Activated CD4-positive, alpha-beta T cell treated with anti-CD3 and anti-CD28 coated beads, Interleukin-2, amount 10 ng/mL, durations not matched to agents 7 days and 5 days (primary cell): ENCODE results near the gene TRIM39. TPM values are rescaled to one million over a fixed set of nuclear protein-coding genes. Genes with fewer than 3 reads are reported as not detected.

Experiments used
- CTCF ChIA-PET: fragments of 350-600 bp; sonication (Branson Sonifier 250); formaldehyde crosslinking; loops from one replicate; lab custom pipeline; 2021; ENCODE audit warnings: antibody characterized with exemption; lab: Charles Lee
- POLR2A ChIA-PET: fragments of 350-600 bp; sonication (Branson Sonifier 250); formaldehyde crosslinking; loops from one replicate; lab custom pipeline; 2021; ENCODE audit warnings: antibody characterized with exemption; lab: Charles Lee
- DNase-seq: peaks from one replicate; pipeline ENCODE4 v3.0.0-alpha.2; 2020
- H3K27ac Mint-ChIP-seq: one replicate; pipeline ENCODE4 v1.8.0; 2021; ENCODE audit warnings: mild to moderate bottlenecking, moderate library complexity, mixed read lengths
- H3K27me3 Mint-ChIP-seq: one replicate; pipeline ENCODE4 v1.8.0; 2021; ENCODE audit warnings: mixed read lengths
- H3K36me3 Mint-ChIP-seq: one replicate; pipeline ENCODE4 v1.8.0; 2021; ENCODE audit warnings: low read depth, mixed read lengths
- H3K4me1 Mint-ChIP-seq: one replicate; pipeline ENCODE4 v1.8.0; 2021; ENCODE audit warnings: mixed read lengths
- H3K4me3 Mint-ChIP-seq: one replicate; pipeline ENCODE4 v1.8.0; 2021; ENCODE audit warnings: mild to moderate bottlenecking, moderate library complexity, mixed read lengths
- H3K9me3 Mint-ChIP-seq: one replicate; pipeline ENCODE4 v1.8.0; 2021; ENCODE audit warnings: mixed read lengths
- total RNA-seq, 2 experiments: library from RNA; stranded (reverse); gene quantifications; one replicate each; pipeline ENCODE4 v1.2.3, GENCODE V29; 2021

TRIM39 gene
- total RNA-seq, 2 experiments from 2014 or later = 13.0 to 15.4 TPM

DNA sequence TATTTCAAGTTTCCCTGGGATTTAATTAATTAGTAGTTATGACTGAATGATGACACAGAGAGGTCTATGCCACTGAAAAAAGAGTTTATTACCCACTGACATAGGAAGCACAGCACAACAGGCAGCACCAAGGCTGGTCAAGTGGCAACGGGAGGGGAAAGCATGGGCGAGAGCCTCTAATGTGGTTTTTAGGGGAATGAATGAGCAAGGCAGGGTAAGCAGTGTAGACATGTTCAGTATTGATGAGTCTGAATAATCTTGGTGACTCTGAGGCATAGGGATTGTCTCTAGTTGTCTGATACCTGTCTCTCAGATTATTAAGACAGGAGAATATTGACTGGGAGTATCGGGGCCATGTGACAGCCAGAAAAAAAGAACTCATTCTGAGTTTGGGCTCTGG is 64.5 kb downstream of the TRIM39 start:
- CTCF ChIA-PET = no interaction called here
- no peak overlapping the region for H3K27ac Mint-ChIP-seq
- no peaks in the 10 kb centered on the region for H3K36me3 Mint-ChIP-seq
- H3K4me3 Mint-ChIP-seq = no peak overlapping the region
- H3K4me1 Mint-ChIP-seq = no peaks in the 10 kb centered on the region
- H3K27me3 Mint-ChIP-seq = peaks cover 75% of the 10 kb centered on the region
- POLR2A ChIA-PET = no interaction called here
- no peaks in the 10 kb centered on the region for H3K9me3 Mint-ChIP-seq
- no peak for DNase-seq

Other genes starting within 250 kb of the TRIM39 start
- not detected for gene TRIM31, start 213.8 kb upstream of the TRIM39 start, total RNA-seq
- gene TRIM40, start 190.8 kb upstream of the TRIM39 start, total RNA-seq = not detected
- gene TRIM10, start 165.7 kb upstream of the TRIM39 start, total RNA-seq = not detected
- not detected for gene TRIM15, start 163.4 kb upstream of the TRIM39 start, total RNA-seq
- gene TRIM26, start 113.5 kb upstream of the TRIM39 start, total RNA-seq = 10 to 100 TPM; 84.6 to 88.3 TPM
- gene RPP21, start 18.2 kb downstream of the TRIM39 start, total RNA-seq = 10 to 100 TPM; 37.5 to 42.7 TPM
- 100 to 1,000 TPM; 706 to 753 TPM for gene HLA-E, start 162.6 kb downstream of the TRIM39 start, total RNA-seq
- 10 to 100 TPM; 51.5 to 59.9 TPM for gene GNL1, start 229.6 kb downstream of the TRIM39 start, total RNA-seq
- gene PRR3, start 230.4 kb downstream of the TRIM39 start, total RNA-seq = 10 to 100 TPM; 16.0 to 22.2 TPM
- gene ABCF1, start 244.5 kb downstream of the TRIM39 start, total RNA-seq = 10 to 100 TPM; 72.2 to 78.0 TPM